ENCODE results near the gene CENPU. TPM values are rescaled to one million over a fixed set of nuclear protein-coding genes. Genes with fewer than 3 reads are reported as not detected.

Gene CENPU
- total and polyA plus RNA-seq, 2 of the 13 experiments (the other 11 are each of a cell fraction or from before 2014, with no cell fraction given): 11.7 to 35.8 TPM

- TF ChIP-seq HNF1B (CRISPR knock-in tag; IDR thresholded peaks at IDR 0.05): 0 out of 2 replicates have a peak, but pooled peaks have one; percentile 35
- 0 out of 2 replicates have a peak, but pooled peaks have one; percentile 34 for TF ChIP-seq ZBTB7B (CRISPR knock-in tag; IDR thresholded peaks at IDR 0.05)
- TF ChIP-seq SIN3A (IDR thresholded peaks at IDR 0.05; ENCODE audit: borderline replicate concordance, low read depth, low read length): peak; percentile 31; the same call in 1 of the 2 replicates
- TF ChIP-seq ZNF691 (CRISPR knock-in tag; IDR thresholded peaks at IDR 0.05; ENCODE audit: borderline replicate concordance, low read depth): 0 out of 2 replicates have a peak, but pooled peaks have one; percentile 5
- 0 out of 2 replicates have a peak, but pooled peaks have one; percentile 39 for TF ChIP-seq PITX1 (CRISPR knock-in tag; IDR thresholded peaks at IDR 0.05)
- peak; percentile 42; the same call in 1 of the 2 replicates for TF ChIP-seq ZNF563 (CRISPR knock-in tag; IDR thresholded peaks at IDR 0.05)
- no peak for TF ChIP-seq BRCA1 (CRISPR knock-in tag; IDR thresholded peaks at IDR 0.05)
- peak; percentile 5; the same call in 1 of the 2 replicates for TF ChIP-seq ZFP91 (CRISPR knock-in tag; IDR thresholded peaks at IDR 0.05; ENCODE audit: borderline replicate concordance)
- no peak for TF ChIP-seq ZBTB43 (CRISPR knock-in tag; conservative IDR thresholded peaks at IDR 0.05)
- TF ChIP-seq E2F2 (CRISPR knock-in tag; IDR thresholded peaks at IDR 0.05; ENCODE audit: borderline replicate concordance): peak; percentile 57; the same call in 1 of the 2 replicates
- TF ChIP-seq ETS1 (CRISPR knock-in tag; IDR thresholded peaks at IDR 0.05): 0 out of 2 replicates have a peak, but pooled peaks have one; percentile 49
- 0 out of 2 replicates have a peak, but pooled peaks have one; percentile 27 for TF ChIP-seq KLF12 (CRISPR knock-in tag; IDR thresholded peaks at IDR 0.05; ENCODE audit: borderline replicate concordance)
- TF ChIP-seq TBX2 (CRISPR knock-in tag; IDR thresholded peaks at IDR 0.05; ENCODE audit: borderline replicate concordance): peak; percentile 23; the same call in 1 of the 2 replicates
- peak; percentile 44; the same call in 1 of the 2 replicates for TF ChIP-seq ZNF598 (CRISPR knock-in tag; IDR thresholded peaks at IDR 0.05; ENCODE audit: borderline replicate concordance)
- peak; percentile 7; the same call in 1 of the 2 replicates for TF ChIP-seq CSRNP1 (CRISPR knock-in tag; IDR thresholded peaks at IDR 0.05)
Measured at GRCh38 chr4:184648313-184649025, 85.4 kb downstream of the CENPU start (continued).
